Skin of body (tissue), 2 donors: ENCODE results near the gene PRKG1. TPM values are rescaled to one million over a fixed set of nuclear protein-coding genes. Genes with fewer than 3 reads are reported as not detected.
"Not testable (repeated sequence)": the region's sequence is repeated elsewhere in the genome, so short reads cannot be mapped to it uniquely, and the experiment has no call there.

Experiments used
- DNase-seq: peaks from one replicate; lab custom pipeline; 2025; lab: John Stamatoyannopoulos, UW
- total RNA-seq: library from RNA; depleted of rRNA; stranded (reverse); fragments of >200 nt; gene quantifications from one replicate; pipeline ENCODE4 v1.2.3, GENCODE V29; 2014

PRKG1 gene
- total RNA-seq, 1 donor from 2014 or later = 41.8 TPM

DNA sequence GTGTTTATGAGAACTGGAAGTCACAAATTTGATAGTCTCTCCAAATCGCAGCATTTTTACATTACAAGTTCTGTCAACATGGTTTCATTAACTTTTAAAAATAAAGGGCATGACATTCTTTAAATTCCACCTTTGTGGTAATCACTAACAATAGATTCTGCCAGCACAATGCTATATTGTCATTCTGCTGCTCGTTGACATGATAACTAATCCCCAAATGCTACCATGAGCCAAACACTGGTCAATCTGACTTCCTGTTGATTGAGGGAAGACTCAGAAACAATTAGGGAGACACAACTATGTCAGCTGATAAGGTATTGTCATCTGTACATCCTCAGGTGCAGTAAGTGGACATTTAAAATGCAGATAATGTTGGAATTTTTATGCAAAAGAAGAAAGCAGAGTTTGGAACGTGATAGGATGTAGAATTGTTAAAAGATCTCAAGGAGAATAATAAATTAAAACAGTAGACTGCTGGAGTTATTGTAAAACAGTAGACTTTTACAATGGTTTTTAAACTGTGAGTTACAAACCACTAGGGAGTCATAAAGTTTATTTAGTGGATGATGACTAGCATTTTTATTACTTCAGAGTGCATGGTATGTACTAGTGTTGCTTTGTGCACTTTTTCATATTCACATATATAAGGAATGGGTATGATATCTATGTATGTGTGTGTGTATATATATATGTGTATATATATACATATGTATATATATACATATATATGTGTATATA lies 1113.4 kb downstream of the PRKG1 start:
- DNase-seq = no peak

DNA sequence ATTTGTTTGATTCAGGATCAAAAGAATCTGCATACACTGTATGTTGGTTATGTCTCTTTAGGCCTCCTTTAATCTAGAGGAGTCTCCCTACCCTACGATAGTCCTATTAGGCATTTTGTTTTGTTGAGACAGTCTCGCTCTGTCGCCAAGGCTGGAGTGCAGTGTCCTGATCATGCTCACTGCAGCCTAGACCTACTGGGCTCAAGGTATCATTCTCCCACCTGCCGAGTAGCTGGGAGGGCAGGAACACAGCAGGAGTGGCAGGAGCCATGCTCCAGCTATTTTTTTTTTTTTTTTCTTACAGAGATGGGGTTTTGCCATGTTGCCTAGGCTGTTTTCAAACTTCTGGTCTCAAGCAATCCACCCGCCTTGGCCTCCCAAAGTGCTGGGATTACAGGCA lies 1116.8 kb downstream of the PRKG1 start:
- DNase-seq = no peak

DNA sequence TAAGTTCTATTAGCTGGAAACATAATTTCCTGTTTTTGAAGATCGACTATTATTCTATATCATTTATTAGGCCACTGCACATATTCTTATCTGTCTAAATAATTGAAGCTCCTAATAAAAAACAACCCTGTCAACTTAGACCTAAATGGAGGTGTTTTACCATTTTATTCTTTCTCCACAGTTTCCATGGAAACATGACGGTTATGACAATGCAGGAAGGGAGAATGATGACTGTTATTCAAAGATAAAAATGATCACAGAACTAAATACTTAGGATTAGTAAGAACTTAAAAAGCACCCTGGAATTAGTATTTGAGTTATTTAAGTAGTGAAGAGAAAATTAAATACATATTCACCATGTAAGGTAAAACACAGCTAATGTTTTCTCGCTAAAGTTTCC lies 1119.9 kb downstream of the PRKG1 start:
- DNase-seq = no peak

DNA sequence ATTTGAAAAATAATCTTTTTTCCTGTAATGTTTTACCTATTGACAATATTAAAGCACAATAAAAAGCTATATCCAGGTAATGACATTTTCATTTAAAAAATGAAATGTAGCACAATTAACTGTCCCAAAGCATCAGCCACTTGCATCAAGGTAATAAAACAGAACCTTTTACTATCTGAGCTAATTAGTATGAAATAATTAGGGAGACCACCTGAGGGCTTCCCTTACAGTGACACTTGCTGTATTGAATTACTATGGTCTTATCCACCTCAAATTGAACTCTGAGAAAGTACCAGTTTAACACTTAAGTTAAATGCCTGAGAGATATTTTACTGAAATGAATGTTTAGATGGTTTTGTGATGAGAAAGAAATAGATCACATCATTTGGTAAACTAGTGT lies 1120.4 kb downstream of the PRKG1 start:
- no peak for DNase-seq

DNA sequence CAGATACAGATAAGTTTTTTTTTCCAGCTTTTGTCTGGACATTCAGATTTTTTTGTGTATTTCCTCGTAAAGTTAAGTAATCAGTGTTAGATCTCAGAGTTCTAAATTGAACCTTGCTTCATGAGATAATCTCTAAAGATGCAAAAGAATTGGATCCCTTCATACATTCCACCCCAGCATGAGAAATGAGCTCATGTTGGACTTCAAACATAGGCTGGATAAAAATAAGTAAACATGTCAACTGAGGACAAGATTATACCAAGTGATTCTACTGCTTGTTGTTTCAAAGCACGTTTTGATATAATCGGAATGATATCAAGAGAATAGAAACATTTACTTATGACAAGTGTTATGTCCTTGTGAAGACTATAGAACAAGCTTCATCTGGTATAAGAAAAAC lies 1122.8 kb downstream of the PRKG1 start:
- DNase-seq = no peak

DNA sequence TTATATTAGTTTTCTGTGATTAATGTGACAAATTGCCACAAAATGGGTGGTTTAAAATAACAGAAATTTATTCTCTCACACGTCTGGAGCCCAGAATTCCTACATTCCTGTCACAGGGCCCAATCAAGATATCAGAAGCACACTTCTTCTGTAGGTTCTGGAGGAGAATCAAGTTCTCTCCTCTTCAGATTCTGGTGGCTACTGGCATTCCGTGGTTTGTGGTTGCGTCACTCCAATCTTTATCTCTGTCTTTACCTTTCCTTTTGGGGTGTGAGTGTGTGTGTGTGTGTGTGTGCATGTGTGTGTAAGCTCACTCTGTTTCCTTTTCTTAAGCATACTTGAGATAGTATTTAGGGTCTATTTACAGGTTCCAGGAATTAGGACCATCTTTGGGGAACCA lies 1124.3 kb downstream of the PRKG1 start:
- DNase-seq = no peak

DNA sequence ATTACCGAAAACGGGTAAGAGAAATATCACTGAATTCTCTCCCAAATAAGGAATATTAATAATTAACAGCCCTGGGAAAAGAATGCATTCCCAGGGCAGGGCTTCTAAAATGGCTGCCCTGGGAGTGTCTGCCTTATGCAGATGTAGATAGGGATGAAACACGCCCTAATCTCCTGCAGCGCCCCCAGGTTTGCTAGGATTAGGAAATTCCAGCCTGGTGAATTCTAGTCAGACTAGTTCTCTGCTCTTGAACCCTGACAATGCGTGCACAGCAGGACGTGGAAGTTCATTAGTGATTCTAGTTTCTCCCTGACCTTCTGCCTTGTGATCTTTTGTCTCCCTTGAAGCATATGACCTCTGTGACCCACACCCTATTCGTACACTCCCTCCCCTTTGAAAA lies 1130.6 kb downstream of the PRKG1 start:
- DNase-seq = not testable (repeated sequence)

DNA sequence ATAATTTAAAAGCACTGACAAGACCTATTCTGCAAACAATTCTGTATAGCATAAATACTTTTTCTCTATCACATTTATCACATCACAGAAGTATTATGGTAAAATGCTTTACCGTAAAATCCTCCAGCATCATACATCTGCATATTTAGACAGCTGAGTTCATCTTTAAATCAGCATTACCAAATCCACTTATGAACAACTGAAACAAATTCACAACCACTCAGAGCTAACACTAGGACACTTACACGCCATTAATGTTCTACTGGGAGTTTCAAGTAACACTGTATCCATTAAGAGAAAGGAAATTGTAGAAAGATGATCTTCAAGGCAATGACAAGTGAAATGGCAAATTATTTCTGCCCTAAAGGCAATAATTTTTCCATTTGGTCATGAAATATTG lies 1134.1 kb downstream of the PRKG1 start:
- no peak for DNase-seq

DNA sequence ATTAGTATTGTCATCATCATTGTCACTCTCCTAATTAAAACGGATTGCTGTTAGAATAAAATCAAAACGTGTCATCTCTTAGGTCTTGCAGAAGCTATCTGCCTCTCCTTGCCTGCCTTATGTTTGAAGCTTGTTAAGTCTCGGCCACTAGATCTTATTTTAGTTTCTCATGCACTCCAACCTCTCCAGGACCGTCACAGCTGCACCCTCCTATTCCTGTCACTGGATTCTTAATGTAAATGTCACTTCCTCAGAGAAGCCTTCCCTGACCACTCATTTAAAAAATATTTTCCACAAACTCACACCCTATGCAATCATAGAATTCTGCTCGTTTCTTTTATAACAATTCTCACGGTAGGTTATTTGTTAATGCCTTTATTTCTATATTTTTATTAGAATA lies 1135.9 kb downstream of the PRKG1 start:
- no peak for DNase-seq

DNA sequence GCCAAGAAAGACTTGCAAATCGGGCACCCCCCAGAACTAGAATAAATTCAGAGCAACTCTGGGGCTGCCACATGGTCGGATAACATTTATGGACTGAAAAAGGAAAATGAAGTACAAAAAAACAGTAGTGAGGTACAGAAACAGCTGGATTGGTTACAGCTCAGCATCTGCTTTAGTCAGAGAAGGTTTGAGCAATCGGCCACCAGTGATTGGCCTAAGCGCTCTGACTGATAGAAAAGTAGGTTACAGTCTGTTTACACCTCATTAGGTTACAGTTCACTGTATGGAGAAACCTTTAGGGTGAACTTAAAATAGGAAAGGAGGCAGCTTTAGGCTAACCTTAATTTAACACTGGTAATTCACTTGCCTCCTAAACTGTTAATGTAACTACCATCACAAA lies 1137.8 kb downstream of the PRKG1 start:
- DNase-seq = no peak

DNA sequence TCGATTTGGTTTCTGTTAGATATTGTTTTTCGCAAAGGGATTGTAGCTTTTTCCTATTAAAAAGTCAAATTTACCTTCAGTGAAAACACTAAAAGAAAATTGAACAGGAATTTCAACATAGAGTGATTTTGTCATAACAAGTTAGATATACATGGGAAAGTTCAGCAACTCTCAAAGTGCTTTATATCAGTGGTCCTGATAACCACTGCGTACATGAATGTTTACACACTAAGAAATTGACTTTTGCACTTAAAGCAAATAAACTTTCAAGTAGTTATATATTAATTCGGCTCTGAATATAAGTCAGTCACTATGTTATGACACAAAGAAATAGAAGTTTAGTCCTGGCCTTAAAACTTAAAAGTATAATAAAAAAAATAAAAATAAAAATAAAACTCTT lies 1138.5 kb downstream of the PRKG1 start:
- DNase-seq = no peak

DNA sequence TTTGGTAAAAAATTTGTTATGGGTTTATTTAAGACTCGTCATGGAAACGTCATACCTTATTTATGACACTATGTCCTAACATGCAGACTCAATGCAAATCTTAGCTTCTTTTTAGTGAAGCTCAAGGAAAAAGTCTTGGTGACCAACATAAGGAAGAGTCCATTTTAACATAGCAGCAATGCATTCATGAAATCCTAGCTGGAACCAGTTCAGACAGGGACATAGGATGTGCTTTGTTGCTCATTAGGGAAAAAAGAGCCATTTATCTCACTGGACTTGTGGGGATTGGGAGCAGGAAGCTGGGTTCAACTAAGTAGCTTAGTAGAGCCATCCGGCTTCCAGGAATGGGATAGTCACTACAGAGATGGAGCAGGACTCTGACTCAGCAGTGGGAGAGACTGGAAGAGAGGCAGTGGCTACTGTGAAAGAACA lies 1139.0 kb downstream of the PRKG1 start:
- no peak for DNase-seq

DNA sequence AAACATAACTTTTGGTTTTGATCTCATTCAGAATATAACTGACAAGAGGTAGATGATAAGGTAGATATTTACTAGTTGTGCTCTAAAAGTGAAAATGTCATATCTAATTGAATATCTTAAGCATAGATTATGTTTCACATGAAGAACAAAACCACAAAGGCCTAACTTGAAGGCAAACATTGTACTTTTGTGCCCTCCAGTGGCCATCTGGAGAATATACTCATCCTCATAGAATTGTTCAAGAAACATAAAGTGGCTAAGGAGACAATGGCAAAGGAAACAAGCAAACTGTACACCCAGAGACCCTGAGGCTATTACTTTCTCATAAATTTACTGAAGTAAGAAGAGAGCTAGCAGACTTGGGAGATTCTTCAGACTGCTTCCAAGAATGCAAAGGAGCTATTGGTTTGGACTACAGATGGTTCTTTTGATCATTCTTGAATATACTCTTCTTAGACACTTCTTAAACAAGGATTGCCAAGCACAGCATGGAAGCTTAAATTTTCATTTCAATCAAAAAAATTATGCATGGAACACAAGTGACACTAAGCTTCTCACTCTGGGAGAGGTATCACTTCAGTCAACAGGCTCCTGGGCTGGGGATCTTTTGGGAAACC lies 1141.6 kb downstream of the PRKG1 start:
- peak; percentile 70 for DNase-seq

DNA sequence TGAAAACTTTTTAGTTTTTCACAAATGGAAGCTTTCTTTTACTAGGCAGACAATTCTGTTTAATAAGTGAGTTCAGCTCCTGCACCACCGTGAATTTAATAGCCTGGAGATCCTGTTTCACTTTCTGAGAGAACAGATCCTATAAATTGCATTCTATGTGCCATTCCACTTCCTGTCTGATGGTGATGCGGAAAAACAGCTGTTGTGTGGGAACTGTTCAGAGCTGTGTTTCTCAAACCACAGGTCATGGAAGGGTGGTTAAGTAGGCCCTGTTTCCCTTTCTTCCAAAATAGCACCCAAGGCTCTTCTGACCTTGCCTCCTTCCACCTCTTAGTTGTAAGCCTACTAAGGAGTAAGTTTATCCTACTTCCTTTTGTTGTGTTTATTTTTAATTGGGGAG lies 1142.6 kb downstream of the PRKG1 start:
- DNase-seq = peak; percentile 62

DNA sequence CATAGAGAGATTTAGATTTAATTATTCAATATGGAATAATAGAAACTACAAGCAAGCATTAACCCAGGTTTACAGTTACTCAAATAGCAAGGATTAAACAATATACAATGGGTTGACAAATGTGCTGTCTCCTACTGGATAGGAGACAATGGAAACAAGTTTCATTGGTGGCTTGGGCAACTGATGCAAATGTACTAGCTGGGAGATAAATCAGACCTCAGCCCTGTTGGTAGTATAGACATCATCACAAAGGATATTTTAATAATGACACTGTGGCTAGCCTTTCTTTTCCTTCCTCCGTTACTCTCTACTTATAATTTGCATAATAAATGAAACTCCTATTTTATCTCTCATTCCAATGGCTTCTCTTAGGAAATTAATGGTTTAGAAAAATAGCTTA lies 1143.2 kb downstream of the PRKG1 start:
- no peak for DNase-seq

DNA sequence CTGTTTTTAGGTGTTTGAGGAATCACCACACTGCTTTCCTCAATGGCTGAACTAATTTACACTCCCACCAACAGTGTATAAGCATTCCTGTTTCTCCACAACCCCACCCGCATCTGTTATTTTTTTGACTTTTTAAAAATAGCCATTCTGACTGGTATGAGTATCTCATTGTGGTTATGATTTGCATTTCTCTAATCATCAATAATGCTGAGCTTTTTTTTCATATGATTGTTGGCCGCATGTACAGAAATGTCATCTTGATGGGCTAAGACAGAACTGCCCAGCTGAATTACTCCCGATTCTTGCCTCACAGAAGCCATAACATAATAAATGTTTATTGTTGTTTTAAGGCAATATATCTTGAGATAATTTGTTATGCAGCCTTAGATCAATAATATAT lies 1146.7 kb downstream of the PRKG1 start:
- DNase-seq = no peak

DNA sequence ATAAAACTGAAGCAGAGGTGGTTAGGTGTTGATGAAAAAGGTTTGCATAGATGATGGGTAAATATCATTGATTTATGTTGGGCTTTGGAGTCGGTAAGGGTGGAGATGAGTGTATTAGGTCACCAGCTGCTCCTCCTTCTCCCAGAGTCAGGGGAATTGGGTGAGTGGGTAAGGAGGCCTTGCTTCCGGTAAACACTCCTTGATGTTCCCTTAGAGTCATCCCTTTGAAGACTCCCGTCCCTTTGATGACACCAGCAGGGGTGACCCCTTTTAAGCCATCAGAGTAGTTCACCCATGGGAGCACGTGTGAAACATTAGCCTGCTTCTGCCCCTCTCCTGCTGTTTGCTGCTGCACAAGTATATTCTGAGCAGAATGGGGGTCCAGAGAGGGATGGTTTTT lies 1147.6 kb downstream of the PRKG1 start:
- DNase-seq = no peak

DNA sequence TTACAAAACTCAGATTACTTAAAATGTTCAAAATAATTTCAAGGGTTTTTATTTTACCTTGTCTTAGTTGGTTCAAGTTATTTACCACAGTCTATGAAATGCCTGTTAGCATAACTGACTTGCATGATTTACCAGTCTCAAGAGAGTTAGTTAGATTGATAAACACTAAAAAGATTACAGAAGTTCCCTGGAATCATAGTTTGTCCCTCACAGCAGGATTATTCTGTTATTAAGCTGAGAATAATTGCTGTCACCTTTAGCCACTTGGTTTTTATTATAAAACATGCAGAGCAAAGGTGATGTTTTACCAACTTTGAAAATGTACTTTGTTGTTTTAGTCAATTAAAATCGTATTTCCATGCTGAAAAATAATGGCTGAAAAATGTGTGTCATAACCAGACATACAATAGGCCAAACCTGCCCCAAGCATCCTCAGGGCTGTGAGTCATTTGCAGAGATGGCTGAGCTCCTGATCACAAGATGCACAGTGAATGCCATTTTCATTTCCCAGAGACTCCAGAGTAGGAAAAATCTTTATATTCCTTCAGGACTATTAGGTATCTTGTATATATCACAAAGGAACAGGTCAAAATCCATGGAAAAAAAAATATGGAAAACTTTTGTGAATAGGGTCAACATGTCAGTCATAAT lies 1152.0 kb downstream of the PRKG1 start:
- no peak for DNase-seq

DNA sequence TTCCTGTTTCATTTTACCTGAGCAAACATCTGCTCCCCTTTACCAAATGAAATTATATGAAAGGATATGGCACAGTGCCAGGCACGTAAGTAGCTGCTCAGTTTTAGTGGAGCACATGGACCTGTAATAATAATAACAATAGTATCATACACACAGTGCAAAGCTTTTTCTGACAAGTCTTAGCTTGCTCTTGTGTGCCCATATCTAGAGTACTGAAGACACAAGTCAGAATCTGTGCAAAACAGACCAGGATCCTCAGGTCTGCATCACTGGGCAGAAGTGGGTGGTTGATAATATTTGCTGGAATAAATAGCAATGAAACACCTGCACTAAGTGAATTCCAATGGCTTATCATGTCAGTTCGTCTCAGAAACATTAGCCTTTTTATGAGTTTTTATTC lies 1154.3 kb downstream of the PRKG1 start:
- no peak for DNase-seq

DNA sequence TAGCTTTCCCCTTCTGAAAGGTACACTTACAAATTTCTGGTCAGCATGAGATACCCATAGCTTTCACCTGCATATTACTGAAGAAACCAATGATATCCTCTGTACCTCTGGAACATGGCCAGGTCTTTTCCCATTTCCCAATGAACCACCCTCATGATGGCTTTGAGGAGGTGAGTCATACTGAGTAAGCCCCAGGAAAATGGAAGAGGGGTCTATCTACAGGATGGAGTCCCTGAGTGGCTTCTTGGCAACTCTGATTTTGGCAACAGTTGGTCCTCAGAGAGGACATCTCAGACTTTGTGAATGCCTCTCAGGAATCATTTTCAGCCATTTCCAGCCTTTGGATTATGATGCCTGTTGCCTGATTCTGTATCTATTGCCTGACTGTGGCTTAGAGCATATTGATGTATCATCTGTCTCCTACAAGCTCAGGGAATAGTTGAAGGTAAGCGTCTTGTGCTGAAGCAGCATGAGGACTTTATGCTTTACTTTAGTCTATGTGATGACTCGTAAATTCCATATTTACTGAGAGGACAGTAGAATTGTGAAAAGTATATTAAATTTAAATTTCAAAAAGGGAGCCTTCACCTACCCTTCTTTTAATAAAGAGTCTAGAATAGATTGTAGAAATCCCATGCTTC lies 1155.1 kb downstream of the PRKG1 start:
- DNase-seq = no peak

DNA sequence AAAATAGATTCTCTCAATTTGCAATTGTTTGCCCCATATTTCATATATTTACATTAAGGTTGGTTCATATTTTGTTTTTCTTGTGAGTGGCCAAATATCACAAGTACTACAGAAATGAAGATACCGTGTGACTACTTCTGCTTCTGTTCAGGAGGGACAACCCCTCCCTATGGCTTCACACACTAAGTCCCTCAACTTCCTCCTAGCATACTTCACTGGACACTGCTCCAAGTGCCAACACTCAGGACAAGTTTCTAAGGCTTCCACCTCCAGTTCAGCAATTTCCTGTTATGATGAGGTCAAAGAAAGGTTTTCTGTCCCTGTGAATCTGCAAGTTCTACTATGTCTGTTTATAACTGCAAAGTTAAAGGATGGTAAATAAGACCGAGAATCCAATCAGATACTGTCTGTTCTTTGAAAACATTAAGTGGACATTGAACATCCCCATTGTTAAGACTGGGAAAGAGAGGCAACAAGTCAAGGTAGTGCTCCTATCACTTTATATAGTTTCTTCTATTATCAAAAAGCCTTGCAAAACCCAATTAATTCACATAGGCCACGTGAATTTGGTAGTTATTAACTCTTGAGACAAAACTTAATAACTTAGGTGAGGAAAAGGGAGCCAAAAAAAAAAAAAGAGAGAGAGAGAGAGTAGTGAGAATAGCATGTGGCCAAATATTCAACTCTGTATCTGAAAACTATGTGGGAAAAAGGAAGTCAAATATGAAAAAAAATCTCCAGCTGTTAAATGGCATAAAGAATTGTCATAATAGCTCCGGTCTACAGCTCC lies 1158.5 kb downstream of the PRKG1 start:
- DNase-seq = no peak
